ENCODE measurements around the gene CACNA2D2.

GRCh38 chr3:50536471-50537180, 33.2 kb upstream of the CACNA2D2 start:
- TF ChIP-seq CTCF (IDR thresholded peaks at IDR 0.05): no peak
- no peak for TF ChIP-seq POLR2A (IDR thresholded peaks at IDR 0.05)

All from body of pancreas (tissue), 4 donors.